Activated naive CD4-positive, alpha-beta T cell treated with anti-CD3 and anti-CD28 coated beads, Interleukin-2, amount 50 U/mL, for 72 hours (primary cell): ENCODE data around the gene SYDE1. TPM values are rescaled to one million over a fixed set of nuclear protein-coding genes. Genes with fewer than 3 reads are reported as not detected.
A peak's percentile ranks its signal among the peaks of the same experiment; 100 is the strongest.

Experiments used
- ATAC-seq, 2 donors: fragments of 150-1000 bp; cut with Tn5 transposase; 2 replicates each; pipeline ENCODE4 v1.10.0; 2021; ENCODE audit warnings: mild to moderate bottlenecking in 2 of 2, moderate library complexity in 2 of 2
- DNase-seq, 2 donors: peaks; one replicate each; pipeline ENCODE4 v3.0.0; 2021 to 2022; ENCODE audit warnings: low spot score in 2 of 2
- H3K27ac Mint-ChIP-seq, 2 donors: one replicate each; pipeline ENCODE4 v1.8.0; 2022; ENCODE audit warnings: mild to moderate bottlenecking in 2 of 2, mixed read lengths in 2 of 2
- H3K36me3 Mint-ChIP-seq, 2 donors: one replicate each; pipeline ENCODE4 v1.8.0; 2022; ENCODE audit warnings: mixed read lengths in 2 of 2
- H3K9me3 Mint-ChIP-seq, 2 donors: one replicate each; pipeline ENCODE4 v1.8.0; 2022; ENCODE audit warnings: mixed read lengths in 2 of 2
- total RNA-seq, 2 donors: library from RNA; stranded (reverse); gene quantifications; one replicate each; pipeline ENCODE4 v1.2.3, GENCODE V29; 2022

The SYDE1 gene
- total RNA-seq, 2 donors from 2014 or later = 1.9 to 3.9 TPM

DNA sequence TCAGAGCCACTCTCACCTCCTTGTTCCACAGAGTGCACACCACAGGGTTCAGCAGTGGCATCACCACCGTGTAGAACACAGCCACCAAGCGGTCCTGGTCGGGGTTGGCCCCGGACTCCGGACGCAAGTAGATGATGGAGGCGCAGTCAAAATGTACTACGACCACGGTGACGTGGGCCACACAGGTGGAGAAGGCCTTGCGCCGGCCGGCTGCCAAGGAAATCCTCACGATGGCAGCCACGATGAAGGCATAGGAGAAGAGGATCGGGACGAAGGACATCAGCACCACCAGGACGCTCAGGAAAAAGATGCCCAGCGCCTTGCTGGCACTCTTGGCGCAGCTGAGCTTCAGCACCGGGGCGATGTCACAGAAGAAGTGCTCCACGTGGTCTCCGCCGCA, 33.9 kb downstream of the SYDE1 start:
- no peak for DNase-seq
- ATAC-seq = no peak
- Mint-ChIP-seq H3K36me3 (peaks cover 6 to 13% of the 10 kb centered on the region in 2 donors), H3K27ac (no peak overlapping the region), H3K9me3 (peaks cover 6 to 19% of the 10 kb centered on the region in 2 donors)

DNA sequence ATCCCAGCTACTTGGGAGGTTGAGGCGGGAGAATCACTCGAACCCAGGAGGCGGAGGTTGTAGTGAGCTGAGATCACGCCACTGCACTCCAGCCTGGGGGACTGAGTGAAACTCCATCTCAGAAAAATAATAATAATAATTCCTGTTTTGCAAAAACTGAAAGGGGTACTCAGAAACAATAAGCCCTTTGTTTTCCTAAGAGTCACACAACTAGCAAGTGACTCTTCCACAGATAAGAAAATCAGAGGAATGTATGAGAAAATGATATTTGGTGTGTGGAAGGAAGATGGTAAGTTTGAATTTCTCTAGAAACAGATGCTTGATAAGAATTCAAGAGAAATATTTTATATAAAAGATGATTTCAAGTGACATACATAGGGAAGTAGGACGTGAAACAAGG, 35.1 kb downstream of the SYDE1 start:
- no peak for DNase-seq
- Mint-ChIP-seq H3K27ac (no peak overlapping the region), H3K36me3 (peaks cover 6 to 13% of the 10 kb centered on the region in 2 donors), H3K9me3 (peaks cover 6 to 13% of the 10 kb centered on the region in 2 donors)
- ATAC-seq = no peak

DNA sequence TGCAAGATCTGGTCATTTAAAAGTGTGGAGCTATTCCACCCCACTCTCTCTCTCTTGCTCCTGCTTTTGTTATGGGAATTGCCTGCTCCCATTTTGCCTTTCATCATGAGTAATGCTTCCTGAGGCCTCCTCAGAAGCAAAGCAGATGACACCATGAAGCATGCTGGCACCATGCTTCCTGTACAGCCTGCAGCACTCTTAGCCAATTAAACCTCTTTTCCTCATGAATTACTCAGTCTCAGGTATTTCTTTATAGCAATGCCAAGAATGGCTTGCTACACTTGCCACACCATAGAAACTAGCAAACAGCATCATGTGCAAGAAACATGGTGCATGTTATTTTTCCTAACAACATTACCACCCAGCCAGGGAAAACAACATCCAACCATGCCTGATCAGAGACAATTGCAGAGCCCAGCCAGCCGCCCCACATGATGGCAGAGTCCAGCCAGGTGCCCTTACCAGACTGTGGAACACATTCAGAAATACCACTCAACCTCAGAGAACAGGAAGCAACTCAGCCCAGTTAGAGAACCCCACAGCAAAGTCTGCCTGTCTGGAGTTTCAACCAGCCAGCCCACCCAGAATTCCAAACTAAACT, 36.9 kb downstream of the SYDE1 start:
- no peak overlapping the region for H3K27ac Mint-ChIP-seq
- H3K9me3 Mint-ChIP-seq = peaks cover 4 to 10% of the 10 kb centered on the region in 2 donors
- DNase-seq = no peak
- peaks cover 5% of the 10 kb centered on the region in 2 donors for H3K36me3 Mint-ChIP-seq
- ATAC-seq = no peak

DNA sequence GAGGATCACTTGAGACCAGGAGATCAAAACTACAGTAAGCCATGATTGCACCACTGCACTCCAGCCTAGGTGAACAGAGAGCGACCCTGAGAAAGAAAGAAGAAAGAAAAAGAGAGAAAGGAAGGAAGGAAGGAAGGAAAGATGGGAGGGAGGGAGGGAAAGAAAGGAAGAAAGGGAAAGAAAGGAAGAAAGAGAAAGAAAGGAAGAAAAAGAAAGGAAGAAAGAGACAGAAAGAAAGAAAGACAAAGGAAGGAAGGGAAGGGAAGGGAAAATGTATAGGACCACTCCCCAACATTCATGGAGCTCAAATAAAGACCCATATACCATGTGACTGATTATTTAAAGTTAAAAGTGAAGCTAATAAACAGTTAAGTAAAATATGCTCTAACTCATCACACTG, 39.9 kb downstream of the SYDE1 start:
- no peak for ATAC-seq

DNA sequence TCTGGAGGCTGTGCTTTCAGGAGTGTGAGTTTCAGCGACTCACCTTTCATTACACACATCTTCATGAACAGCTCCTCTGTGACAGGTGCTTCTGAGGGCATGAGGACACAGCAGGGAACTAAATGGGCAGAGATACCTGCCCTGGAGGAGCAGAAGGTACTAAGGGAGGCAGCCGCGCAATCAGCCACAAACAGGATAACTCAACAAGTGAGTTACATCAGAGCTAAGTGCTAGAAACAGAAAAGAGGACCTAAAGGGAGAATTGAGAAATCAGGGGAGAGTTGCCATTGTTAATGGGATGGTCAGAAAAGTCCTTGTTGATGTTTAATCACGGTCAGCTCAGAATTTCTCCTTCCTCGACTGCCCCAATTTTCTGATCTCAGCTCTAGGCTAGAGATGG, 42.5 kb downstream of the SYDE1 start:
- no peaks in the 10 kb centered on the region for H3K36me3 Mint-ChIP-seq
- no peak for ATAC-seq

More for the DNA sequence above, 39.9 kb downstream of the SYDE1 start:
- H3K9me3 Mint-ChIP-seq = peaks cover 0 to 5% of the 10 kb centered on the region in 2 donors
- no peak overlapping the region for H3K27ac Mint-ChIP-seq
- H3K36me3 Mint-ChIP-seq = no peaks in the 10 kb centered on the region
- no peak for DNase-seq

DNA sequence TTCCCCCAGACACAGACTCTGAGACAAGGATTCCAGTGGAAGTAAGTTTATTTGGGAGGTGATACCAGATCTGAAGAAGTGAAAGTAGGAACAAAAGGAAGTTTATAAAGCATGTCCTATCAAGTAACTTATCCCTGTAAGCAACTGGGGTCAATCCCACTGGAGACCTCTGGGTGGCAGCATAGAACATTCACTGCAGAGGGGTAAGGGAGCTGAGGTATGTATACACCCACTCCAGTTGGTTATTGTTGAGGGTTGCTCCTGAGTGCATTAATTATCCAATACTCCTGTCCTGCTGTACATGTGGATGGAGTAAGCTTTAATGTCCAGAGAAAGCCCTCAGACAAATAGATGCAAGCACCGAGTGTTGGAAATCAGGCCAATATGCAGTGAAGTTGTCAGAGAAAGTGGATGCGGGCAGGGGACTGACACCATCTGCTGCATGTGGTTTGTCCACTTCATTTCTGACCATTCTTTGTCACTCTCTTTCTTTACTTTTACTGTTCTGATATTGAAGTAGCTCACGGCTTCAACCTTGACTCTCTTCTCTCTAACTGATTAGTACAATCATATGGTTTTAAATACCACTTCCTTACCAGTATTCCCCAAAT, 46.9 kb downstream of the SYDE1 start:
- no peak overlapping the region for H3K27ac Mint-ChIP-seq
- H3K36me3 Mint-ChIP-seq = no peaks in the 10 kb centered on the region
- ATAC-seq (peak; percentile 38 to 62), DNase-seq (peak in 1 of 2 donors; percentile 56)
- peaks cover 0 to 5% of the 10 kb centered on the region in 2 donors for H3K9me3 Mint-ChIP-seq

More for the DNA sequence above, 42.5 kb downstream of the SYDE1 start:
- Mint-ChIP-seq H3K27ac (no peak overlapping the region), H3K9me3 (peaks cover 0 to 5% of the 10 kb centered on the region in 2 donors)
- DNase-seq = no peak

DNA sequence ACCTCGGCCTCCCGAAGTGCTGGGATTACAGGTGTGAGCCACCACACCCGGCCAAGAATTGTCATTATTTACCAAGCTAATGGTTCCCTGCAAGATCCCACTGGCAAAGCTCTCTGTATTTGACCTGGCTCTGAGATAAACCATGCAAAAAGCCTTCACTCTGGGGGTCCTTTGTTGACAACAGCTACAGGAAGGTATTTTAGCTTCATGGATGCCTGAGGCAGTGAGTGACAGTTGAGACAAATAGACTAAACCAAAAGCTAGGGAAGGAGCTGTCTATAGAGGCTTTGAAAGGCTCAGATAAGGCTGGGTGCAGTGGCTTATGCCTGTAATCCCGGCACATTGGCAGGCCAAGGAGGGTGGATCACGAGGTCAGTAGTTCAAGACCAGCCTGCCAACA, 48.1 kb downstream of the SYDE1 start:
- Mint-ChIP-seq H3K27ac (no peak overlapping the region), H3K9me3 (peaks cover 0 to 5% of the 10 kb centered on the region in 2 donors), H3K36me3 (no peaks in the 10 kb centered on the region)
- DNase-seq (no peak), ATAC-seq (no peak)

DNA sequence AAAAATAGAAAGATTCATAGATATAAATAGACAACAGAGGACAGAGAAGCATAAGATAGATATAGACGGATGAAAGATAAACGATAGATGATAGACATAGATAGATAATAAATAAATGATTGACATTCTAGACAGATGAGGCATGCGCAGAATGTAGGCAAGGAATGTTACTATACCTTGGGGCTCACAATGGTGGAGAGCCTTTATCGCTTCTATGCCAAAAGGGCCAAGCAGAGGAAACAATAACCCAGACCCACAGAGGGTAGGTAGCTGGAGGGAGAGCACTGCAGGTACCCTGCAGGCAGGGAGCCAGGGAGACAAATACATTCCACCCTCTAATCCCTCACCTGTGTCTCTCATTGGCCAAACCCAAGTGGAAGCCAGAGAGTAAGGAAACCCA, 49.2 kb downstream of the SYDE1 start:
- H3K27ac Mint-ChIP-seq = no peak overlapping the region
- no peaks in the 10 kb centered on the region for H3K36me3 Mint-ChIP-seq
- ATAC-seq = no peak
- DNase-seq = no peak
- H3K9me3 Mint-ChIP-seq = peaks cover 0 to 5% of the 10 kb centered on the region in 2 donors

DNA sequence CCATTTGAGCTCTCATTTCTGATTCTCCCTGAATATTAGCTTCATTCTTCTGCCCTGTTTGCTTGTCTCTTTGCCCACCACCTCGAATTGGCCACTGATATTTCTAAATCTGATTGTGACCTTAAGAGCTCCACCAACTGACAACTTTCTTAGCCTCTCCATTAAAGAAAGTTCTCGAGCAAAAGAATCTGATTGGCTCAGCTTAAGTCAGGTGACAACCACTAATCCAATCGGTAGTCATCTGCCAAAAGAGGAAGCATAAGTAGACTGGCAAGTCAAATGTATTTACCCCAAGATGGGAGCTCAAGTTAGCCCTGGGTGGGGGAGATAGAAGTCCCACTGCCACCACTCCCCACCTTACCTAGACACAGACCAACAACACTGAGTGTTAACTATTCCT, 52.0 kb downstream of the SYDE1 start:
- DNase-seq (no peak), ATAC-seq (no peak)
- H3K27ac Mint-ChIP-seq = no peak overlapping the region
- peaks cover 0 to 5% of the 10 kb centered on the region in 2 donors for H3K36me3 Mint-ChIP-seq
- H3K9me3 Mint-ChIP-seq = peaks cover 0 to 8% of the 10 kb centered on the region in 2 donors

DNA sequence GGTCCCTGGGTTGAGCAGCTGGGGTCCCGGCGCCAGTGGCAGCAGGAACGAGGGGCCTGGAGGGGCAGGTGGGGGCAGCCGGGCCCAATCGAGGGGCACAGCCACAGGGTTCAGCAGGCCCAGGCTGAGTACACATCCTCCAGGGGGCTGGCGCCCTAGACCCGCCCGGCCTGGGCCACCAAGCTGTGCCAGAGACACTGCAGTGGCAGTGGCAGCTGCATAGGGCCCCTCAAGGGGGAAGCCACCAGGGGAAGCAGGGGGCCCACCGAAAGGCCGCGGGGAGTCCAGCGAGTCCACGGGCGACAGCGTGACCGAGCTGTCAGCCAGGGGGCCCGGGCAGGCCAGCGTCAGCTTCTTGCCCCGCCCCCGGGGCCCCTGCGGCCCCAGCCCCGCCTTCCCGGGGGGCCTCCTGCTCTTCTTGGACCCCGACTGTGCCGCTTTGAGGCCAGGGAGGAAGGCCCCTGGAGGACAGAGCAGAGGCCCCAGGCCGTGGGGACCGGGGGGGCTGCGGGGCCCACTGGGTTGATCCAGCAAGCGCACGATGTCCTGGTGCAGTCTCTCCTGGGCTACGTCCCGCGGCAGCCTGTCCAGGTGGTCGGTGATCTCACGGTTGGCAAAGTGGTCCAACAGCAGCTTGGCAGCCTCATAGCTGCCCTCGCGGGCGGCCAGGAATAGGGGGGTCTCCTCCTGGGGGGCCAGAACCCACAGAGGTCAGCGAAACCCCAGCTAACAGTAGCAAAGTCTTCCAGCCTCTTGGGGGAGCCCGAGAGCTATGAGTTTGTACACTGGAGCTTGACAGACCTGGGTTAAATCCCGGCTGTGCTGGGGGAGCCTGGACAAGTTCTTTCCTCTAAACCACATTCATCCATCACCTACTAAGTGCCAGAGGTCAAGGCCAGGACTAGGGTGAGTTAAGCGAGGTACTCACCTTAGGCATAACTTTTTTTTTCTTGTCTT, 54.1 kb downstream of the SYDE1 start:
- no peak for ATAC-seq
- Mint-ChIP-seq H3K9me3 (peaks cover 4 to 9% of the 10 kb centered on the region in 2 donors), H3K36me3 (peaks cover 0 to 14% of the 10 kb centered on the region in 2 donors), H3K27ac (no peak overlapping the region)
- DNase-seq = no peak

Other genes starting within 250 kb of the SYDE1 start
- not detected for gene OR7A17, start 221.3 kb upstream of the SYDE1 start, total RNA-seq
- gene OR7C2, start 165.9 kb upstream of the SYDE1 start, total RNA-seq = not detected
- not detected for gene SLC1A6, start 127.5 kb upstream of the SYDE1 start, total RNA-seq
- gene CASP14, start 57.9 kb upstream of the SYDE1 start, total RNA-seq = not detected
- gene OR1I1, start 25.2 kb upstream of the SYDE1 start, total RNA-seq = not detected
- gene NOTCH3, start 93.6 kb downstream of the SYDE1 start, total RNA-seq = under 1 TPM in 1 of 2 donors, not detected in 1; 0.07 TPM
- gene EPHX3, start 125.0 kb downstream of the SYDE1 start, total RNA-seq = under 1 TPM in 1 of 2 donors, not detected in 1; 0.27 TPM
- gene BRD4, start 225.1 kb downstream of the SYDE1 start, total RNA-seq = 100 to 1,000 TPM; 108 to 114 TPM